Cortex of kidney (tissue), 1 donor: ENCODE results near the gene GRXCR1.

Source experiments
- DNase-seq: peaks from one replicate; lab custom pipeline; 2025; lab: John Stamatoyannopoulos, UW

GRXCR1 gene

DNA sequence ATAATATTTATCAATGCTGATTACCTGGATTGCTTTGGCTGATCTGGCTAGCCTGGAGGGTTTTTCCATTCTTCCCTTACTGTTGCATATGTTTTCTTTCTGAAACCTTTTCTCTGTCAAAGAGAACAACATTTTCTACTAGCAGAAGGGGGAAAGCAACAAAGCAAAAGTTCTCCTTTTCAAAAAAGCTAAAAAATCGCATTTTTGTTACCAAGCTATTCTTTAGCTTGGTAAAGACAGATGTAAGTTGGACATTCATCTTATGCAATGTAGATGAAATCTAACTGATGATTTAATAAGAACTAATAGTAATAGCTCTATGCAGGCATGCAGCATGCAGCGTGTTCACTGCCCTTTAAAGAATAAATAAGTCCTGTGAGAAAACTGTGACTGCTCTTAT is at the start of gene GRXCR1:
Gene GRXCR1 (plus strand): TSS at position 301 of the 400 bp plus-strand sequence. CDS start 554 bp downstream, outside the sequence.
- no peak for DNase-seq

- no peak for DNase-seq
Observed at GRCh38 chr4:42843694-42844093, 48.8 kb upstream of the GRXCR1 start.

DNA sequence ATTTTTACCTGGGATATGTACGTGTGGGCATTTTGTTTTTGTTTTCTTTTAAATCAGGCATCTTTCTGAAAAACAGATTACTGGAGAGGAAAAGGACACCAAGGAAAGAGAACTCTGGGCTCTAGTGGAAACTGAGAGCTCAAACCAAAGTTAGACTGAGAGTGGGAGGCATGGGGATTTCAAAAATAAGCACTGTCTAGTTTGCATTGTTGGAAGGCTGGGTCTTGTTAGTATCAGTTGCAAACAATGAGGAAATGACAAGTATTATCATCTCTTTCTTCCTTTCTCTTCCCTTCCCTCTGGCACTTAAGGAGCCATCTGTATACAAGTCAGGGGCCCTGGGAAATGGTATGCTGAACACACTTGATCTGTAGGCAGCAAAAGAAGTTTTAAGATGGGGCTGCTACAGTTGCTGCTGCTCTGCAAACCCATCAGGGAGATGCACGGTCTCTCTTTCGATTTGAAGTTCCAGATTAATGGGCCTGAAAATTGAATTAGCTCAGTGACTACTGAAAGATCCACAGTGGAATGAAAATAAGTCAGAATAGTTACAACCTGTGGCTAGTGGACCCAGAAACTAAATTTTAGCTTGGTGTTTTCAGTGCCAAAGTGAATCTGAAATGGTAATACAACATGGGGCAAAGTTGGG is 48.0 kb upstream of the GRXCR1 start:
- DNase-seq = no peak

DNA sequence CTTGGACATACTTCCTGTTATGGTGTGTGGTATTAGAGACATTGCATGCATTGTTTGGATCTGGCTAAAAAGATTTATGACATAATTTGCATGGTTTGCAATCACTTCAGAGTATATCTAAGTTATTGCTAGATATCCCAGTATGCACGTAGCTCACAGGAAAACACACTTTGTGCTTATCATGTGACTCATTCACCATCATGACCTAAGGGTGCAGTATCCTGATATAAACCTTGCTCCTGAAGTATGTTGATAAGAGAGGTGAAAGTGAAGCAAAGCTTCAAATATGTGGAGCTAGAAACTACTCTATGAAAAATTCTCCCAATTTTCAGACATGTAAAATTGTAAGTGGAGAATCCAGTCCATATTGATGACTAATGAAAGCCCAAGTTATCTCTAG is 46.9 kb upstream of the GRXCR1 start:
- DNase-seq = no peak

- no peak for DNase-seq
Observed at GRCh38 chr4:42855779-42856178, 36.7 kb upstream of the GRXCR1 start.

- no peak for DNase-seq
Observed at GRCh38 chr4:42865572-42866189, 26.8 kb upstream of the GRXCR1 start.

- no peak for DNase-seq
Observed at GRCh38 chr4:42871261-42871660, 21.3 kb upstream of the GRXCR1 start.

DNA sequence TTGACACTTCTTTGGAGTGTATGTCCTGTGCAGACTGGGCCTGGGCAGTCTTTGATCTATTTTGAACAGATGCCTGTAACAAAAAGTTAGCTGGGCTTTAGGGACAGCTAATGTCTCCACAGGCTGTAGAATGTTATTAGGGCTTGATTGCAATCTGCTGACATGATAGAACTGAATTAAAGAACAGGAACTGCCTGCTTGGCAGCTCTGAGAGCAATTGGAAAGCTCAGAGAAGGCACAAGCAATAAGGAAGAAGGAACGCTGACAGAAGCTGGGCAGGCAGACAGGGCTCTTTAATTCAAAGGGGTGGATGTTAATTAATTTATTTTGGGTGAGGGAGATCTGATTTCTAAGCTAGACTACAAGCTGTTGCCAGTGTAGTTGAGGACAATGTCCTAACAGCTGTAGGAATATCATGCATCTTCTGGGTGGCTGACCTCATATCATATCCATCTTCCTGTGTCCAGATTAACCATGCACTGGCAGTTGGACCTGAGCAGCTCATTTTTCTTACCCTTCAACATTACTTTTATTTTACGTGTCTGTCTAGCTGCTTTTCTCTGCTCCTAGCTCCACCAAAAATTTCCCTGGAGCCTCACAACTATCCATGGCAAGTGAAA is 20.7 kb upstream of the GRXCR1 start:
- DNase-seq = no peak

DNA sequence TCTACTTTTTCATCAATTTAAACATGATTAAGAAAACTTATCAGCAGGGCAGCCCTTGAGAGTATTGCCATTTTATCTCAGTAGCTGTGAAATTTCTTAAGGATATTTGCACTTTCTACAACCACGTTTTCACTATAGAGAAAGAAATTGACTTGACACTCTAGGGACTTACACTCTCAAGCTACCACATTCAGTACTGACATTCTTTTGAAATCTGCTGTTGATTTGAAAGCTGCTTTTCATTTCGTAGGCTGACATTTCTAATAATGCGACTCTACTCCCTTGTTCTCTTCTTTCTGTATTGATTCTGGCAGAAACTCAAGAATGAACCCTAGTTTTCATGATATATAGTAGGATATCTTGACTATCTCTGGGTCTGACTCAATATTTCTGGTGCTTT is 13.7 kb upstream of the GRXCR1 start:
- no peak for DNase-seq

DNA sequence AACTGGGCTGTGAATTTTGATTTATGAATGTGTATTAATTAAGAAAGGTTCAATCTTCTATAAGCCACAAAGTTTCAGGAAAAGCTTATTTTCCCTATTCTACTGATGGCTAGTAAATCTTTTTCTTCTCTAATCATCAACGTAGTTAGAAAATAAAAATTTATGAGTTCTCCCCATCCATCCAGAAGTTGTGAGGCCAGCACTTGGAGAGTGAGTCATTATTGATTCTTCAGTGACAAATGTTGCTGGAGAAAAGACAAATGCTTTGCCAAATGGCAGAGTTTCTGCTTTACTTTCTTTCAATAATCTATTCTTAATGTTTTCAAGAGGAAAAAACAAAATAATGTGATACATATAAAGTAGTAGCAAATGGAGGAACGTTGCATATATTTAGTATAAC is 11.3 kb upstream of the GRXCR1 start:
- DNase-seq = no peak

DNA sequence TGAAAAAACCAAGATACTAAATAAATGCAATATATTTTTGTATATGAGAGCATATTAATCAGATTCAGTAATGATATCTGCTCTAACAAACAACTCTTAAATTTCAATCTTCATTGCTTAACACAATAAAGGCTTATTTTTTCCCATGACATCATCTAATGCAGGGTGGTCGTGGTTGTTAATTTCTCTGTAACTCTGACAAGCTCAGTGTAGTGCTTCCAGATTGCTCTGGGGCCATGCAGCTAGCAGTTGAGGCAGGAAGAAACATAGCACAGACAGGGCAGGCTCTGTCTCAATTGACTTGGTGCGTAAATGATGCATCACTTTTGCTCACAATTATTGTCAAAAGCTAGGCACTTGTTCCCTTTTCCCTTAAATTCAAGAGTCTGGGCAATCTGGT is 869 bp upstream of the GRXCR1 start:
- no peak for DNase-seq

DNA sequence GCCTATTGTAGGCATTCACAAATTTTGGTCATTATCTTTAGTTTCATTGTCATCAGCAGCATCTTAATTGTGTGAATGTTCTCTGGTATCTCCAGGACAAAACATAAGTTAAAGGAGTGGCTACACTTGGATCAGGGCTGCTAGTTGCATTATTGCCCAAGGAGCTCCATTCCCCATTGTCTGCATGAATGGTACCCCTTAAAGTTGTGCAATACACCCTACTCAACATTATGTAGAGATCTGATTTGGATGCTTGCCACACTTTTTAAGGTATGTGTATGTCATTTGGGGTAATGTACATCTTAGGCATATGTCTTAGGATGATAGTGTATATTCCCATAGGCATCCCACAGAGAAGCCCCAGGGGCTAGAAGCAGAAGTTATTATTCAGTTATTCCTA is 2.9 kb downstream of the GRXCR1 start:
- no peak for DNase-seq

DNA sequence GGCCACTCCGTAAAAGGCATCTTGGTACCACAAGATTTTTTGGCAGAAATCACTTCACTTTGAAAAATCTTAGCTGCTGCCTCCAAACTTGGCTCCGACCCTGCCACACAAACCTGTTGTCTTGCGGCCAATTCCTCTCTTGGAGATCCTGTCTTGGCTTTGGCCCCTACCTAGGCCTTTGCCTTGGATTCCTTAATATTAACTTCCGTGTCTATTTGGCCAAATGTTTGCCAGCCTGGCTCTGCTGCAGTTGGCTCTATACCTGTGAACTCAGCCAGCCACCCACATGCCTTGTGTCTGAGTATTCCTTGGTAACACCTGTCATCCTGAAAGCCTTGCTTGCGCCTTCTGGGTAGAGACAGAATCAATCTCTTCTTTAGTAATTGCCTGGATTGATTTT is 12.5 kb downstream of the GRXCR1 start:
- no peak for DNase-seq

DNA sequence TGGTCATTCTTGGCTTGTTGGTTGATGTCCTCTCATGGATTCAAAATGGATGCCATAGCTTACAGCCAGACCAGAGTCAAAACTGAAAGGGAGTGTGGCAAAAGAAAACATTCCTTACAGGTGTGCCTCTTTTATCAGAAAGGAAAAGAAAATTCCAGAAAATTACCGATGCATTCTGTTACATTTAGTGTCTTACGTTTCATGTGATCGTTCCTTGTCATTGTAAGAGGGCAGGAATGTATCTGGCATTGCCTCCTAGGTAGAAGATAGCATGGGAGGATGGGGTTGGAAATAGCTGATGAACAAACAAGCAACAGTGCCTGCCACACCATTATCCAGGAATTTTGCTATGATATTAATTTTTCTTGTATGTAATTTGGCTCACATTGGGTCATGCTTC is 13.1 kb downstream of the GRXCR1 start:
- no peak for DNase-seq

DNA sequence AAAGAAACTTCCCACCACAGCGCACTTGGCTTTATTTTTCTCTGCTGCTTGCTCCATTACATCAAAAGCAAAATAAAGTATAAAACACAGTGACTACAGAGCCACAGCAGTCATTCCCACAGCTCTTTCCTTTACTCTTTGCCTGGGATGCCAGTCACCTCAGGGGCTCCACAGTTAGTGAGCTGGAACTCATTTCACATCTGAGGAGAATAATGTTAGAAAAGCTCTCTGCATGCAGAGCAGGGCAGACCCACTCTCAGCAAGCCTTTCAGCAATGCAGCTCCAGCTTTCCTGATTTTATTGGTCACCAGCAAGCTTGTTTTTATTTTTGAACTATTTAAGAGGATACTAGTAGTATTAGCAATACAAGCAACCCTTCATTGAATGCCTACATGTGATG is 13.8 kb downstream of the GRXCR1 start:
- no peak for DNase-seq

- DNase-seq = no peak
Observed at GRCh38 chr4:42906891-42907759, 14.6 kb downstream of the GRXCR1 start.

GRCh38 chr4:42910459-42910858 is 17.9 kb downstream of the GRXCR1 start:
- DNase-seq = no peak

GRCh38 chr4:42914937-42915336 is 22.4 kb downstream of the GRXCR1 start:
- no peak for DNase-seq

DNA sequence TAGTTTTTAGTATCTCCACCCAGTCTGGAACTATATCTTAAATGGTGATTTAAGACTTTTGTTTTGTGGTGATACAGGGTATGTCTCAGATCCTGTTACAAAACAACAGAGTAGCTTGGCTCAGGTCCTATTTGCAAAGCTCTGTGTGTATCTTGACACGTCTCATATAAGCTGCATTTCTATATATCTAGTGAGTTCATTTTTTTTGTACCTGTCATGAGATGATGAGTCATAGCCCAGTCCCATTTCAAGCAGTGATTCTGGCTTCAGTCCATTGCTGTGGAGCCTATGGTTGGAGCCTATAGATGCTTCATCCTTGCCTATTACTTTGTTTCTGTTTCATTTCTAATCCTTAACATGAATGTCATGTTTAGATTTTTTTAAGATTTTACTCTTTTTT is 23.0 kb downstream of the GRXCR1 start:
- DNase-seq = no peak

GRCh38 chr4:42917296-42917695 is 24.8 kb downstream of the GRXCR1 start:
- DNase-seq = no peak

GRCh38 chr4:42923431-42923830 is 30.9 kb downstream of the GRXCR1 start:
- no peak for DNase-seq

DNA sequence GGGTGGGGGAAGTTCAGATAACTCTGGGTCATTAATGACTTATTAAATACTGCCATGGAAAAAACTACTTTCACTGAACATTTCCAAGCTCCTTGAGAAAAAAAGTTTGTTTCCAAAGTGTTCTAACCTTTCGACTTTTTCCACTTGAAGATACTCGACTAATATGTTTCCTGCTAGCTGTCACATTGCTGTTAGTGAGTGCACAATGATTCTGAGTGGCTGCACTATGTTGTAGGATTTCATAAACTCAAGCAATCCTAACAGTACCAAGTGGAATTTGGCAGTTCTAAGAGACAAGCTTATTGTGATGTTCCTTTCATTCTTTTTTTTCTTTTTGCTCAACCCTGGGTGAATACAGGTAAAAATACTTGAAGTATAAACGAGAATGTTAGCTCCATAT is 33.4 kb downstream of the GRXCR1 start:
- no peak for DNase-seq

DNA sequence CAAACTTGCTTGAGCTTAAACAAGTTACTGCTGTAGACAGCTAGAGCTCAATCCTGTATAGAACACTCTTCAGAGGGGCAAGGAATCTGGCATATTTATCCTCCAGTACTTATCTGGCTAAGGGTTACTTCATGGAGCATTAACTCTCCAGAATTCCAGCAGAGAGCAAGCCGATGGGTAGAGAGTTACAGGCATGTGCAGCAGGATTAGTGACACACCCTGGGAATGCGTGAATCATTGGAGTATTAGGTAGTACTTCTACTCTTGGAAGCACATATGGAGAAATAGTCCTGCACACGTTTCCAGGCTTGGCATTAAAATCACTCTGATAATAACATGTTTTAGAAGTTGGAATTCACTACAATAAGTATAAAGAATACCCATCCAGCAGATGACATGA is 35.4 kb downstream of the GRXCR1 start:
- DNase-seq = no peak
